CD4-positive, alpha-beta T cell treated with Interleukin-12 subunit alpha and Interleukin-12 subunit beta, for 1 hour (primary cell): Measurements from ENCODE around the gene EFCAB13.
"Not testable (repeated sequence)": the region's sequence is repeated elsewhere in the genome, so short reads cannot be mapped to it uniquely, and the experiment has no call there.

ENCODE experiments used
- DNase-seq: peaks from one replicate; pipeline ENCODE4 v3.0.0-alpha.2; 2020

Gene EFCAB13

GRCh38 chr17:47330548-47330947 lies 6.8 kb downstream of the EFCAB13 start:
- DNase-seq, result no peak

DNA sequence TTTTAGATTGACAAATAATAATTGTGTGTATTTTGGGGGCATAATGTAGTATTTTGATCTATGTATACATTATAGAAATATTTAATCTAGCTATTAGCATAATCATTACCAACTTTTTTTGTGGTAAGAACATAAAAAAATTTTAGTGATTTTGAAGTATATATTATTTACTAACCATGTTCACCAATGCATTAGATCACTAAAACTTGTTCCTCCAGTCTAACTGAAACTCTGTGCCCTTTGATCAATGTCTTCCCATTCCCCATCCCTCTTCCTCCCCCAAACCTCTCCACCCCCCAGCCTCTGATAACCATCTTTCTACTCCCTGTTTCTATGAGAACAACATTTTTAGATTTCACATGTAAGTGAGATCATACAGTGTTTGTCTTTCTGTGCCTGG lies 8.5 kb downstream of the EFCAB13 start:
- no peak for DNase-seq

DNA sequence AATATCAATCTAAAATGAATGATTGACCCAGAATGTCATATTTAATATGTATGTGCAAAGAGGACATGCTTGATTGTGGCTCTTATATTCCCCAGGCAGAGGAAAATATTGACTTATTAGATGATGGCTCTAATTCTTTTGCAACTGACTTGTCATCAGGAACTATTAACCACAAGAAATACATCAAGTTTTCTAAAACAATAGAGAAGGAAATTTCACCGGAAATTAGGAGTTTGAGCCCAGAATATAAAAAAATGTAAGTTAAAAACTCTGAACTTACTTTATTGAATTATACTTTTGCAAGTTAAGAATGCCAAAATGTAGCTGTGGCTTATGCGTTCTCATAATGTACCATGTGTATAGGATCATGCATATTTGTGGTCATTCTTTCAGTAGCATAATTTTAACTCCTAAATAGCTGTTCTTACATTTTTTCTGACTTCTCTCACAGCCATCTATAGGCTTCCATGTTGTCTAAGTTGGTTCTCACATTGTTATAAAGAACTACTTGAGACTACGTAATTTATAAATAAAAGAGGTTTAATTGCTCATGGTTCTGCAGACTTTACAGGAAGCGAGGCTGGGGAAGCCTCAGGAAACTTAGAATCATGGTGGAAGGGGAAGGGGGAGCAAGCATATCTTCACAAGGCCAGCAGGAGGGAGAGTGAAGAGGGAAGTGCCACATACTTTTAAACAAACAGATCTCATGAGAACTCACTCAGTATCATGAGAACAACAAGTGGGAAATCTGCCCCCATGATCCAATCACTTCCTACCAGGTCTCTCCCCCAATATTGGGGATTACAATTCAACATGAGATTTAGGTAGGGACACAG lies 11.6 kb downstream of the EFCAB13 start:
- DNase-seq, result no peak

- DNase-seq, result no peak
Observed at GRCh38 chr17:47338026-47338425, 14.3 kb downstream of the EFCAB13 start.

DNA sequence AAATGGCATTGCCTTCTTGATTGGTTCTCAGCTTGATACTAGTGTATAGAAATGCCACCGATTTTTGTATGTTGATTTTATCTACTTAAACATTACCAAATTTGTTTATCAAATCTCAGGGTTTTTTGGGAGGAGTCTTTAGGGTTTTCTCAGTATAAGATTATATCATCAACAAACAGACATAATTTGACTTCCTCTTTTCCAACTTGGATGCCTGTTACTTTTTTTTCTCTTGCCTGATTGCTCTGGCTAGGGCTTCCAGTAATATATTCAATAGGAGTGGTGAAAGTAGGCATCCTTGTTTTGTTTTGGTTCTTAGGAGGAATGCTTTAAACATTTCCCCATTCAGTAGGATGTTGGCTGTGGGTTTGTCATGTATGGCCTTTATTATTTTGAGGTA lies 29.1 kb downstream of the EFCAB13 start:
- DNase-seq, result no peak

DNA sequence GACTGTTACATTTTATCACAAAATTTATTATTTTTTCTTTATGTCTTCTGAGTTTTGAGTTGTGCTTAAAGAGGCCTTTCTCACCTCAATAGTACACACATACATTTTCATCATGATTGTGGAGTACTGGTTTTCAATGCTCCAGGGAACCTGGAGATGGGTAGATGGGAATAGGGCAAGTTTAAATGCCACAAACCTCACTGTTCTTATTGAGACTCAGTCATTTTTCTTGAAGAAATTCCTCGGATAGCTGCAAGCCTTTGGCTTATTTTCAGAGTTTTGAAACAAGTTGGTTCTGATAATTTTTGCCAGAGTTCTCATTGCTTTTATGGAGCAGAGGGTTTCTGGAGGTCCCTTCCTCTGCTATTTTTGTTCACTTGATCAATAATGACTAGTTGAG lies 34.9 kb downstream of the EFCAB13 start:
- DNase-seq, result no peak

GRCh38 chr17:47363171-47363570 lies 39.4 kb downstream of the EFCAB13 start:
- no peak for DNase-seq

DNA sequence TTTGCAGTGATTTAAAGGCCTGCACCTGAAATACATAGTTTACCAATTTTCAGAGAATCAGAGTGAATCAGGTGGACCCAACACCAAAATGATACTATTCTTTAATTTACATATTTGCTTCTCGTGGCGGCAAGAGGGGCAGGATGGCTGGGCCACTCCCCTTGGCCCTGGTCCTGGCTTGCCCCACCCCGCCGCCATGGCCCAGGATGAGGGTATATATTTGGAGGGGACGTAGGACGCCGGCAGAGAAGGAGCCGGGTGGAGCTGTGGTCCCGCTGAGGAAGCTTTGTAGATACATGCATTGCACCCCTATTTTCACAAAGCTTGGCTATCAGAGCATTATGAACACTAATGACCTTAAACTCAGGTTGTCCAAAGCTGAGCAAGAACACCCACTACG lies 43.5 kb downstream of the EFCAB13 start:
- DNase-seq, result no peak

DNA sequence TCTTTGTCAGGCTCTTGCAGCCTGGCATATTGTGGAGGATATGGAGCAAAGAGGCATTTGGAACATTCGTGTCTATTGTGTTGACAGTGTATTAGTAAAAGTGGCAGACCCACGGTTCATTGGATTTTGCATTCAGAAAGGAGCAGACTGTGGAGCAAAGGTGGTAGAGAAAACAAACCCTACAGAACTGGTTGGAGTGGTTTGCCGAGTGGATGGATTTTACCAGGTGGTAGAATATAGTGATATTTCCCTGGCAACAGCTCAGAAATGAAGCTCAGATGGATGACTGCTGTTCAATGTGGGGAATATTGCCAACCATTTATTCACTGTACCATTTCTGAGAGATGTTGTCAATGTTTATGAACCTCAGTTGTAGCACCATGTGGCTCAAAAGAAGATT lies 44.5 kb downstream of the EFCAB13 start:
- no peak for DNase-seq

- DNase-seq, result not testable (repeated sequence)
Observed at GRCh38 chr17:47370899-47371298, 47.1 kb downstream of the EFCAB13 start.

DNA sequence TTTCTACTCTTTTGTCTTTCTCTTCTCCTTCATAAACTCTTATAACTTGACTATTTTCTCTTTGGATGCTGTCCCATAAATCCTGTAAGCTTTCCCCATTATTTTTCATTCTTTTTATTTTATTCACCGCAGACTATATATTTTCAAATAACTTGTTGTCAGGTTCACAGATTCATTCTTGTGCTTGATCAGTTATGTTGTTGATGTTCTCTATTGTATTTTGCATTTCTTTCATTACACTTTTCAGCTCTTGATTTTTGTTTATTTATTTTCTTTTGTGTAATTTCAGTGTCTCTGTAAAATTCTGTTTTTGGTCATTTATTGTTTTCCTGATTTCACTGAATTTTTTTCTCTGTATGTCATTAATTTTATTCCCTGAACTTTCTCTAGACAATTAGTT lies 49.2 kb downstream of the EFCAB13 start:
- DNase-seq, result no peak

- no peak for DNase-seq
Observed at GRCh38 chr17:47376247-47376646, 52.5 kb downstream of the EFCAB13 start.

DNA sequence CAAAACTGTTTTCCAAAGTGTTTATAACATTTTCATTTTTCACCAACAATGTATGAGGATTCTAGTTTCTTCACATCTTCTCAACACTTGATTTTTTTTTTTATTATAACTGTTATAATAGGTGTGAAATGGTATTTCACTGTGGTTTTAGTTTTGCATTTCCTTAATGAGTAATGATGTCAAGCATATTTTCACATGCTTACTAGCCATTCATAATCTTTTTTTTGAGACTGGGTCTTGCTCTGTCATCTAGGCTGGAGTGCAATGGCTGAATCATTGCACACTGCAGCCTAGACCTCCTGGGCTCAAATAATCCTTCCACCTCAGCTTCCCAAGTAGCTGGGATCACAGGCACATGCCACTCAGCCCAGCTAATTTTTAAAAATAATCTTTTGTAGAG lies 65.1 kb downstream of the EFCAB13 start:
- DNase-seq, result no peak

GRCh38 chr17:47397532-47398128 lies 73.9 kb downstream of the EFCAB13 start:
- not testable (repeated sequence) for DNase-seq

GRCh38 chr17:47400333-47400732 lies 76.6 kb downstream of the EFCAB13 start:
- no peak for DNase-seq

GRCh38 chr17:47401100-47401499 lies 77.3 kb downstream of the EFCAB13 start:
- DNase-seq, result no peak

GRCh38 chr17:47404006-47404405 lies 80.3 kb downstream of the EFCAB13 start:
- no peak for DNase-seq

DNA sequence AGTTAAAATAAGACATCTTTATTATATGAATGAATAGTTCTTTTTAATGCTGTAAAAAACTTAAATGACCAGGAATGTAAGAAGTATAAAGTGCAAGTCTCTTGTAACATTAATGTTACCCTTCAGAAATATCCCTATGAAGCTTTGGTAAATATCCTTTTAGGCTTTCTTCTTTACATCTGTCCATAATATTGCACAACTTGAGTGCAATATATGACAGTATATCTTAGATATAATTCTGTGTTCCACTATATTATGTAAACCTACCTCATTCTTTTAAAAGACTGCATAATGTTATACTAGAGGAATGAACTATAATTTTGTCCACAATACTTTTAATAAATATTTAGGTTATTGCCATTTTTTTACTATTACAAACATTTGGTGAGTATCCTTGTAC lies 81.1 kb downstream of the EFCAB13 start:
- DNase-seq, result no peak

DNA sequence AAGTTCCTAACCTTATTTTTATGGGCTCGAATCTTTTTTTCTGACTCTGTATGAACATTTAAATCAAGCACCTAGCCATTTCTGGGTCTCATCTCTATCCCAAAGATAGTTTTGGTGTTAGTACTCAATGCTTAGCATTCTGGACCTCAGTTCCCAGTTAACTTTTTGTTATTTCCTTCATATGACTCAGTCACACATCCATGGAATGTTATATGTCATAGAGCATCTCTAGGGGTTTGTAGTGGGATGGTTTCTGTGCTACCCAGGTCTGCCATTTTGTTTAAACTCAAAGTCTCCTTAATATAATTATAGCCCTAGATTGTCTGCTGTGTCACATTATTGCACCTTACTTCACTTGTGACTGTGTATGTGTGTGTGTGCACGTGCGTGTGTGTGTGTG lies 90.1 kb downstream of the EFCAB13 start:
- no peak for DNase-seq

- DNase-seq, result no peak
Observed at GRCh38 chr17:47414612-47415011, 90.9 kb downstream of the EFCAB13 start.

- DNase-seq, result no peak
Observed at GRCh38 chr17:47423406-47424295, 99.9 kb downstream of the EFCAB13 start.

- not testable (repeated sequence) for DNase-seq
Observed at GRCh38 chr17:47425233-47425632, 101.5 kb downstream of the EFCAB13 start.

DNA sequence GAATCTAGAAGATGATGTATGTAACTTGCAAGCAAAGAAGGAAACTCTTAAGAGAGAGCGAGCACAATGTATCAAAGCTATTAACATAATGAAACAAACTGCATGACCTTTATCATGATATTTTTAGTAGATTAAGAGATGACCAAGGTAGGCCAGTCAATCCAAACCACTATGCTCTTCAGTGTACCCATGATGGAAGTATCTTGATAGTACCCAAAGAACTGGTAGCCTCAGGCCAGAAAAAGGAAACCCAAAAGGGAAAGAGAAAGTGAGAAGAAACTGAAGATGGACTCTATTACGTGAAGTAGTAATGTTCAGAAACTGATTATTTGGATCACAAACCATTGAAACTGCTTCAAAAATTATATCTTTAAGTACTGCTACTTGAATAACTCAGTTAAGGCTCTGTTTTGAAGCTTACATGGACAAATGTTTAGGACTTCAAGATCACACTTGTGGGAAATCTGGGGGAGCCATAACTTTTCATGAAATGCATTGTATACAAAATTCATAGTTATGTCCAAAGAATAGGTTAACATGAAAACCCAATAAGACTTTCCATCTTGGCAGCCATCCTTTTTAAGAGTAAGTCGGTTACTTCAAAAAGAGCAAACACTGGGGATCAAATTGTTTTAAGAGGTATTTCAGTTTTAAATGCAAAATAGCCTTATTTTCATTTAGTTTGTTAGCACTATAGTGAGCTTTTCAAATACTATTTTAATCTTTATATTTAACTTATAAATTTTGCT lies 102.3 kb downstream of the EFCAB13 start:
- not testable (repeated sequence) for DNase-seq
